HG02884 (cell line): ENCODE measurements around the gene CRMP1.
"Not testable (repeated sequence)": the region's sequence is repeated elsewhere in the genome, so short reads cannot be mapped to it uniquely, and the experiment has no call there.

Source experiments
- ATAC-seq: cut with Tn5 transposase; IDR thresholded peaks from one replicate; pipeline ENCODE4 v1.9.1; 2021; ENCODE audit warnings: mild to moderate bottlenecking, moderate library complexity; ENCODE audit not compliant: unreplicated experiment

The CRMP1 gene

DNA sequence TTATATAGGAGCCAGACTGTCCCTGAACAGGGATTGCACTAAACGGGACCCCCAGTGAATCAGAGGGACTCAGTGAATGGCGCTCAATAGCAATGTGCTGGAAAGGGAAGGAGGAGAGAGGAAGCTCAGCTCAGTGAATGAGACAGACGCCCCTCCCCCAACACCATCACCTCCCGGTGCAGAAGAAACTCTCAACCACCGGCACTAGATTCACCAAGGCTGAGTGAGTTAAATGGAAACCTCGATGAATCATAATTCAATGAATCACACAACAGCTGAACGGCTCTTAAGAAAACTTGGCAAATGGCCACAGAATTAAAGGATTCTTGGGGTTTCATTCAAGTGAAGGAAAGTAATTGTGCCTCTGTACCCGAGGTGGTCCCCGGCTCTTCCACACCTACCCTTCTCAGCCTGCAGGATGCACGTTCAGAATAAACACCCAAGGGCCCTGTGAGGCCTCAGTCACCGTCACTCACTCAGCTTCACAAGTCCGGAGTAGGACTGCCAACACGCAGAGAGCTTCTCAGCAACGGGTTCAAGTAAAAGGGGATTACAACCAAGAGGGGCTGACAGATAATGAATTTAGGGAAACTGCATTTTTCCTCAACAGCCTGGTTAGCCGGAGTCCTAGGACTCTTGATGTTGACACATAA is 29.3 kb downstream of the CRMP1 start:
- ATAC-seq = no peak

DNA sequence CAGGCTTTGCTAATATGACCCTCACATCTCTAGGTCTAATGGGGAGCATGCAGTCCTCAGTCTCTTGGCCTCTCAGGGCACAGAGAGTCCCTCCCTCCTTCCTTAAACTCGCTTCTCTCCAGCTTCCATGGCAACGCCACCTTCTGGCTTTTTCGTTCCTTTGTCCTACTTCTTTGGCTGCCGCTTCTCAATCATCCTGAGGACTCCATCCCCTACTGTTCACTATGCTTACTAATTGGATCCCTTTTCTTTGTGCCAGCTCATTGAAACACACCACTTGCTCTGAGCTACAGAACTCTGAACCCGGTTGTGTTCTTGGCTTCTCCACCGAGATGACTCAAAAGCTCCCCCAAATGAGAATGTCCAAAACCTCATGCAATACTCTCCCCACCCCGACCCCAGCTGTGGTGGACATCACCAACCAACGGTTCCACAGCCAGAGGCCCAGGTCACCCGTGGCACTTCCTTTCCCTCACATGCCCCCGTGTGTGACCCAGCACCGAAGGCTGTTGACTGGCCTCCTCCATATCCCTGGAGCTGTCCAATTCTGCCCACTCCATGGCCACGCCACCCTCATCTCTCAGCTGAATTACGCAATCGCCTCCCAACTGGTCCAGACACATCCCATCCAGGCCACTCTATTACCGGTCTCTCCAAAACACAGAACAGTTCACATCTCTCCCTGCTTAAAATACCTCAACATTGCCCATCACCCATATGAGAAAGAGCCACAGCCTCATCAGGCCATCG is 34.7 kb downstream of the CRMP1 start:
- no peak for ATAC-seq

- no peak for ATAC-seq
Measured at GRCh38 chr4:5857199-5857598, 35.7 kb downstream of the CRMP1 start.

DNA sequence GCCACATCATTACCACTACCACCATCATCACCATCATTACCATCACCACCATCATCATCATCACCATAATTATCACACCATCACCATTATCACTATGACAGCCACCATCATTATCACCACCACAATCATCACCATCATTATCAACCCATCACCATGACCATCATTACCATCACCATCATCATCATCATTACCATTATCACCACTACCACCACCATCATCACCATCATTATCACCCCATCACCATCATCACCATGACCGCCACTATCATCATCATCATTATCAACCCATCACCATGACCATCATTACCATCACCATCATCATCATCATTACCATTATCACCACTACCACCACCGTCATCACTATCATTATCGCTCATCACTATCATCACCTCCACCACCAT is 36.5 kb downstream of the CRMP1 start:
- ATAC-seq = not testable (repeated sequence)

DNA sequence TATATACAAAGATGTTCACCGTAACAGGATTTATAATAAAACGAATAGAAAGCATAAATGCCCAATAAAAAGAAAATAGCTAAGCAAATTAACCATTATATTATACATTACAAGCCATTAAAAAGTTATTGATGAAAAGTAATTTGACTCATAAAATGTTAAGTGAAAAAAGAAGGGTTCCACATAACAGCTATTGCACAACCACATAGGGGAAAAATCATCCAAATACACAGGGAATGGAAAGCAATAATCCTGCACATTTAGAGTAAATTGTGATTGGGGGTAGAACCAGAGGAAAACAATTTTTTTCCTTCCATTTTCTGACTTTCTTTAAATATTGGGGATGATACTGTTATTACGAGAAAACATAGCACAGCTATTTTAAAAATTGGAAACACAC is 38.0 kb downstream of the CRMP1 start:
- no peak for ATAC-seq

GRCh38 chr4:5852523-5853202 is 40.2 kb downstream of the CRMP1 start:
- no peak for ATAC-seq

GRCh38 chr4:5851637-5852301 is 41.1 kb downstream of the CRMP1 start:
- no peak for ATAC-seq

DNA sequence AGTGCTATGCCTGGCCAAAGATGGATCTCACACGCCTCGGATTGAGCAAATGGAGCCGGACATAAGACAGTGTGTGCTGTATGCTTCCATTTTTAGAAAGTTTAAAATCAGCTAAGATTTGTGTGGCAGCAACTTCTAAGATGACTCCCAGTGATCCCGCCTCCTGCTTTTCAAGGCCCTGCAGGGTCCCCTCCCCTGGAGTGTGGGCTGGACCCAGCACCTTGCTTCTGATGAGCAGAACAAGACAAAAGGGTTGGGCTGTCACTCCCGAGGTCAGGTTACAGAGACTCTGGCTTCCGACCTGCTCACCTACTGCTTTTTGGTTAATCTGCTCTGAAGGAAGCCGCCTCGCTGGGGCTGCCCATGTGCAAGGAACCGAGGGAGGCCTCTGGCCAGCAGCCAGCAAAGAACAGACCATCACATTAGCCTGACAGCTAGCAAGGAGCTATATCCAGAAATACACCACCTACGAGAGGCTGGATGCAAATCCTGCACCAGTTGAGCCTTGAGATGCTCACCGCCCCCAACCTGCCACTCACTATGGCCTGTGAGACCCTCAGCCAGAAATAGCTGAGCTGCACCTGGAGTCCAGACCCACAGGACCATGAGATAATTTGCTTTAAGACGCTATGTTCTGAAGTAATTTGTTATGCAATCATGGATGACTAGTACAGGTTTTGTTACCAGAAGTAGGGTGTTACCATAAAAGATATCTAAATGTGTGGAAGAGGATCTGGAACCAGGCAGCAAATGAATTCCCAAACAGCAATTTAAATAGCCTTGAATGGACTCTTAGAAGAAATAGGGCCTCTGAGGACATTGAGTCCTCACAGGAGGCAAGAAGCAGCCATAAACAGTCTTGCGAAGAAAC is 47.6 kb downstream of the CRMP1 start:
- no peak for ATAC-seq

GRCh38 chr4:5843573-5844530 is 49.0 kb downstream of the CRMP1 start:
- no peak for ATAC-seq

GRCh38 chr4:5842456-5842855 is 50.4 kb downstream of the CRMP1 start:
- no peak for ATAC-seq

- no peak for ATAC-seq
Measured at GRCh38 chr4:5839751-5840674, 52.9 kb downstream of the CRMP1 start.

DNA sequence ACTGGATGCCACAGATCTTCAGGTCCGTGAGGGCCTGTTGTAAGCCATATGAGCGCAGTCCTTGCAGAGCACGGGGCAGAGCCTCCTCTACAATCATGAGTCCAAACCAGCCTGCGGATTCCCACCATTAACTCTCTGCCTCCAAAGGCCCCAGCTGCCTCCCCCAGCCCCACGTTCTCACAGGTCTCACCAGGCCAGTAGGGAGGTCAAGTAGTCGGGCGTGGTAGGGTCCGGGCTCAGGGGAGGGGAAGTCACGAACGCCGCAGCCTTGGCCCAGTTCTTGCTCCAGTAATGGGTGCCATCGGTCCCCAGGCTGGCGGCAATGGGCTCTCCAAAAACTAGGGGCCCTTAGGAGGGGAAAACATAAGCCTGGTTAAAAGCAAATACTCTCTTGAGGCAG is 53.6 kb downstream of the CRMP1 start:
- ATAC-seq = no peak

GRCh38 chr4:5837483-5837882 is 55.4 kb downstream of the CRMP1 start:
- ATAC-seq = not testable (repeated sequence)

- no peak for ATAC-seq
Measured at GRCh38 chr4:5836943-5837342, 55.9 kb downstream of the CRMP1 start.

DNA sequence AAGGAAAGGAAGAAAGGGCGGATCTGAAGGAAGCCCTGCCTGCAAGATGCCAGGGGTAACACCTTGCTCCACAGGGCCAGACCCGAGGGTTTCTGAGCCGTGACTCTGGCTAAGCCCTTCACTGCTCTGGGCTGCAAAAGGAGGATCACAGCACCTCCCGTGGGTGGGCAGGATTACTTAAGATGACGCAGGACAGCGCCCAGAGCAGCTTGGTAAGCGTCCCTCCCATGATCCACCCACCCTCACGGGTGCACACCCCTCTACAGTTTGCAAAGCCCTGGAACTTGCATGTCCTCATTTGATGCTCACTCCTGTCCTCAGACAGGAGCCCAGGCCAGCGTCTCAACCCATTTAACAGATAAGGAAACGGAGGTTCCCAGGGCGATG is 64.9 kb downstream of the CRMP1 start:
- no peak for ATAC-seq

- ATAC-seq = no peak
Measured at GRCh38 chr4:5827108-5828004, 65.5 kb downstream of the CRMP1 start.

DNA sequence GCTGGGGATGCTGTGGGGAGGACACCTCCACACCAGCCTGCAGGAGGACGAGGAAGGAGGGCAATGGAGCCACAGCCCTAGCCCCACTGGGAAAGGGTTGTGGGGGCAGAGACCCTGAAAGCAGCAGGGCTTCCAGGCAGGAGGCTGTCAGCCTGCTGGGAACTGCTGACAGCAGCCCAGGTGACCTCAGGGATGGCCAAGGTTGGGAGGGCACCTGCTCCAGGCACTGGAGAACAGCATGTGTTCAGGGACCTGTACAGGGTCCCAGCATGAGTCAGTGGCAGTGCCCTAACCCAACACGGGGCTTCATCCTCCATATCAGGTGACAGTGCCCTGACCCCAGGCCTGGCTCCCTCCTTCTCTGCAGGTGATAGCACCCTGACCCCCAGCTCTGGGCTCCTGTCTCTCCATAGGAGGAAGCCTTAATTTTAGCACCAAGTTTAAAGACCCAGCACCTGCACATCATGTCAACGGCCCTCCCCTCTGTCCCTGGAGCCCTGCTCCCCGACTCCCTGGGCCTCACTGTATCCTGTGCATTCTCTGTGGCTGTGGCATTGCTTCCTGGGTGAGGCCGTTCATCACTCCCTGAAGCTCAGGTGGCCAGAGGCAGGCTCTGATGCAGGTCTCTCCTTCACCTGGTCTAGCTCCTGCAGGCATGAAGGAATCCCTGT is 66.3 kb downstream of the CRMP1 start:
- ATAC-seq = no peak
